K562 (cell line): Measurements from ENCODE around the gene NR1D2. TPM values are rescaled to one million over a fixed set of nuclear protein-coding genes. Genes with fewer than 3 reads are reported as not detected.

Experiments used
- ATAC-seq: fragments of 200-7000 bp; cut with Tn5 transposase; 3 replicates; pipeline ENCODE4 v1.9.1; 2020; ENCODE audit warnings: moderate library complexity
- BruUV-seq: library from RNA; stranded (reverse); fragments of 400-500 nt; replicated peaks from 2 replicates; lab custom pipeline; 2021; lab: Mats Ljungman, UMichigan
- CTCF ChIA-PET: fragments of 300-600 bp; formaldehyde crosslinking; extraction: SDS; loops from one replicate; lab custom pipeline; 2021; ENCODE audit warnings: low intra/inter-chr PET ratio; lab: Yijun Ruan, JAX
- POLR2A ChIA-PET: fragments of 300-600, 350-650 bp; sonication (Branson Sonifier 250); formaldehyde crosslinking; extraction: SDS; loops from one replicate; lab custom pipeline; 2021; ENCODE audit warnings: antibody characterized with exemption, inconsistent platforms; lab: Yijun Ruan, JAX
- DNase-seq, 4 experiments: peaks; one replicate each; pipeline versions ENCODE4 v3.0.0 to v3.0.0-alpha.2; 2011 to 2018; ENCODE audit warnings: low spot score in 3 of 4, mixed read lengths in 3 of 4; ENCODE audit errors: extremely low read depth in 1 of 4
- FAIRE-seq: peaks from 2 replicates; lab custom pipeline; 2011; peaks lifted over from hg19 to GRCh38; lab: Jason Lieb, UNC
- H2AFZ ChIP-seq: 2 replicates; pipeline ENCODE4 v1.6.0; 2011; ENCODE audit warnings: low read depth, low read length, control low read depth, inconsistent platforms
- H3K27ac ChIP-seq: fragments of 200-600 bp; 3 replicates; pipeline ENCODE4 v1.8.0; 2011; ENCODE audit warnings: low read depth, mild to moderate bottlenecking, control low read depth, inconsistent platforms, low read length, moderate library complexity, mixed read lengths; ENCODE audit errors: extremely low read depth
- H3K27me3 ChIP-seq, 2 experiments: fragments of 300-600 bp in 1 of 2; 2 replicates in 1 of 2; 3 replicates in 1 of 2; pipeline versions ENCODE4 v1.6.0 to v1.8.0; 2011; ENCODE audit warnings: inconsistent platforms in 2 of 2, low read length in 2 of 2, mild to moderate bottlenecking in 1 of 2, mixed read lengths in 1 of 2, moderate library complexity in 1 of 2; ENCODE audit not compliant: control insufficient read depth in 2 of 2, insufficient read depth in 2 of 2
- H3K36me3 ChIP-seq: fragments of 300-600 bp; 3 replicates; pipeline ENCODE4 v1.8.0; 2011; ENCODE audit warnings: mild to moderate bottlenecking, low read length, inconsistent platforms; ENCODE audit not compliant: control insufficient read depth, insufficient read depth
- H3K4me1 ChIP-seq, 2 experiments: fragments of 200-600 bp in 1 of 2; replicated peaks in 1 of 2; 2 replicates in 1 of 2; 3 replicates in 1 of 2; pipeline versions ENCODE4 v1.5.1 to v1.8.0; 2011; ENCODE audit warnings: inconsistent platforms in 2 of 2, low read length in 2 of 2, mild to moderate bottlenecking in 1 of 2, mixed read lengths in 1 of 2, moderate library complexity in 1 of 2; ENCODE audit not compliant: control insufficient read depth in 2 of 2, insufficient read depth in 2 of 2
- H3K4me2 ChIP-seq: 2 replicates; pipeline ENCODE4 v1.6.1; 2011; ENCODE audit warnings: low read length, control low read depth, inconsistent platforms, mixed read lengths; ENCODE audit not compliant: insufficient read depth
- H3K4me3 ChIP-seq: fragments of 200-600 bp; sonication (generic), shearing (Covaris generic); 2 replicates; pipeline ENCODE4 v1.5.1; 2016; ENCODE audit warnings: control low read depth, inconsistent platforms
- H3K79me2 ChIP-seq: fragments of 200-600 bp; 3 replicates; pipeline ENCODE4 v1.8.0; 2011; ENCODE audit warnings: low read length, inconsistent platforms; ENCODE audit not compliant: control insufficient read depth, insufficient read depth
- H3K9ac ChIP-seq, 2 experiments: 2 replicates each; pipeline versions ENCODE4 v1.6.0 to v1.6.1; 2011; ENCODE audit warnings: low read depth in 2 of 2, low read length in 2 of 2, control low read depth in 1 of 2, inconsistent platforms in 1 of 2, mild to moderate bottlenecking in 1 of 2, mixed read lengths in 1 of 2; ENCODE audit not compliant: insufficient read depth in 1 of 2
- H3K9me1 ChIP-seq: one replicate; pipeline ENCODE4 v1.6.0; 2011; ENCODE audit warnings: inconsistent platforms, mild to moderate bottlenecking, low read length, moderate library complexity; ENCODE audit not compliant: control insufficient read depth, insufficient read depth
- H3K9me3 ChIP-seq: replicated peaks from 2 replicates; pipeline ENCODE4 v1.5.1; 2011; ENCODE audit warnings: low read depth, low read length, inconsistent platforms; ENCODE audit not compliant: control insufficient read depth, insufficient read depth
- H4K20me1 ChIP-seq: replicated peaks from 2 replicates; pipeline ENCODE4 v1.6.1; 2011; ENCODE audit warnings: low read length, inconsistent platforms, mixed read lengths; ENCODE audit not compliant: control insufficient read depth, insufficient read depth
- CTBP1 ChIP-seq: fragments of 450-650 bp; IDR thresholded peaks from 2 replicates; pipeline ENCODE4 v1.6.1; 2016; ENCODE audit warnings: borderline replicate concordance
- ZEB2 ChIP-seq: fragments of 450-650 bp; IDR thresholded peaks from 2 replicates; pipeline ENCODE4 v1.6.1; 2016
- ZNF165 ChIP-seq: fragments of 250-450 bp; sonication (Bioruptor Pico); IDR thresholded peaks from 2 replicates; pipeline ENCODE4 v1.4.0; 2020; ENCODE audit warnings: borderline replicate concordance
- WGBS: fragments of 100-300 bp; shearing (Covaris generic); methylation state at CpG from one replicate; pipeline ENCODE4 v1.1.6; 2016; ENCODE audit warnings: low coverage, mixed read lengths; ENCODE audit not compliant: insufficient coverage; ENCODE audit errors: missing lambda C conversion rate; 5-methylcytosine and 5-hydroxymethylcytosine counted together
- in situ Hi-C: fragments of 300-500 bp; cut with MboI; formaldehyde crosslinking; loops from 4 replicates; pipeline ENCODE4 v1.15.0; 2018; ENCODE audit warnings: inconsistent platforms, mixed read lengths
- intact Hi-C: fragments of 100-400 bp; cut with micrococcal nuclease; formaldehyde crosslinking; loops from 2 replicates; pipeline ENCODE4 v1.14.2; 2022
- polyA plus RNA-seq, 8 experiments: library from polyadenylated mRNA; depleted of rRNA in 4 of 8; stranded (reverse) in 5 of 8; unstranded in 3 of 8; fragments of >200 nt; fragmentation: Nextera tagmentation in 2 of 8; fragmentation: Illumina TruSeq in 1 of 8; extraction: Ambion mirVana in 2 of 8; extraction: Trizol in 1 of 8; gene quantifications; 2 replicates each; pipeline versions ENCODE4 v1.2.1 to v1.2.3, GENCODE V29; 2011 to 2014; ENCODE audit warnings: inconsistent platforms in 1 of 8, missing spikeins in 1 of 8
- total RNA-seq, 7 experiments: library from RNA; depleted of rRNA in 6 of 7; stranded (reverse); fragments of >200 nt in 6 of 7; fragmentation: Illumina TruSeq in 2 of 7; extraction: Trizol in 2 of 7; gene quantifications; 2 replicates each; pipeline versions ENCODE4 v1.2.1 to v1.2.3, GENCODE V29; 2011 to 2021; ENCODE audit warnings: low replicate concordance in 1 of 7
- TF ChIP-seq, protein P1 (sequence below): sonication (generic); formaldehyde crosslinking; IDR thresholded peaks from 2 replicates; pipeline ENCODE4 v1.9.0; 2022; ENCODE audit warnings: mild to moderate bottlenecking, missing genetic modification reagents
- TF ChIP-seq, protein P2 (sequence below): fragments of 450-650 bp; IDR thresholded peaks from 2 replicates; pipeline ENCODE4 v1.6.1; 2014; ENCODE audit warnings: low read depth, mild to moderate bottlenecking, moderate library complexity, borderline replicate concordance

NR1D2 gene
- total and polyA plus RNA-seq, 9 of the 15 experiments (the other 6 are each of a cell fraction or from before 2014, with no cell fraction given) = 1.2 to 5.5 (median 2.9) TPM

DNA sequence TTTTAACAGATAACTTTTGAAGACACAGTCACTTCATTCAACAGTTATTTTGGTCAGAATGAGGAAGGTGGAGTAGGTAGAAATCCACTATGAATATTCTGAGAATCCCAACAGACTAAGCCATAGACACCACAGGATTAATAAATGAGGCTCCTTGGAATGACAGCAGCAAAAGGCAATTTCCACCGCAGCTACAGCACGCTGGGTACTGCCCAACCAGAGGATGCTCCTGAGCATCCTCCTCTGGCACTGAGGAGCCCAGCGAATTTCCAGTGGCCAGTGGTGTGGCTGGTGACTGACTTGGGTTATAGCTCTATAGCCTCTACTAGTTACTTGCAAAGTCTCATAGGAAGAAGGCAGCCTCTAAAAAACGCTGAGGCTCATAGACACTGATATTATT, 3.6 kb upstream of the NR1D2 start:
- no peaks in the 10 kb centered on the region for H3K9me3 ChIP-seq
- intact Hi-C loops (loop anchor here (10.0 kb wide), 1 partner anchor 137 kb away; the partner anchor contains the start of gene UBE2E1), in situ Hi-C loops (no loop called here)
- no peaks in the 10 kb centered on the region for H3K27me3 ChIP-seq
- no TSS peak for BruUV-seq
- peak overlapping the region; percentile 81 for H2AFZ ChIP-seq
- H3K4me3 ChIP-seq = no peak overlapping the region
- TF ChIP-seq, protein P1, sequence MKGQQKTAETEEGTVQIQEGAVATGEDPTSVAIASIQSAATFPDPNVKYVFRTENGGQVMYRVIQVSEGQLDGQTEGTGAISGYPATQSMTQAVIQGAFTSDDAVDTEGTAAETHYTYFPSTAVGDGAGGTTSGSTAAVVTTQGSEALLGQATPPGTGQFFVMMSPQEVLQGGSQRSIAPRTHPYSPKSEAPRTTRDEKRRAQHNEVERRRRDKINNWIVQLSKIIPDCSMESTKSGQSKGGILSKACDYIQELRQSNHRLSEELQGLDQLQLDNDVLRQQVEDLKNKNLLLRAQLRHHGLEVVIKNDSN (CRISPR knock-in tag) = no peak
- TF ChIP-seq ZNF165 (CRISPR knock-in tag) (no peak), CTBP1 (no peak), ZEB2 (no peak)
- TF ChIP-seq, protein P2, sequence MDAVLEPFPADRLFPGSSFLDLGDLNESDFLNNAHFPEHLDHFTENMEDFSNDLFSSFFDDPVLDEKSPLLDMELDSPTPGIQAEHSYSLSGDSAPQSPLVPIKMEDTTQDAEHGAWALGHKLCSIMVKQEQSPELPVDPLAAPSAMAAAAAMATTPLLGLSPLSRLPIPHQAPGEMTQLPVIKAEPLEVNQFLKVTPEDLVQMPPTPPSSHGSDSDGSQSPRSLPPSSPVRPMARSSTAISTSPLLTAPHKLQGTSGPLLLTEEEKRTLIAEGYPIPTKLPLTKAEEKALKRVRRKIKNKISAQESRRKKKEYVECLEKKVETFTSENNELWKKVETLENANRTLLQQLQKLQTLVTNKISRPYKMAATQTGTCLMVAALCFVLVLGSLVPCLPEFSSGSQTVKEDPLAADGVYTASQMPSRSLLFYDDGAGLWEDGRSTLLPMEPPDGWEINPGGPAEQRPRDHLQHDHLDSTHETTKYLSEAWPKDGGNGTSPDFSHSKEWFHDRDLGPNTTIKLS = 0 out of 2 replicates have a peak, but pooled peaks have one; percentile 1
- H3K9ac ChIP-seq = peak overlapping the region in 1 of 2 experiments; percentile 34; a peak in 2 of 4 replicates
- FAIRE-seq = no peak
- ATAC-seq = no peak
- CTCF ChIA-PET = no interaction called here
- peak overlapping the region; percentile 13; the same call in 1 of the 2 replicates for H3K4me2 ChIP-seq
- DNase-seq = no peak
- no peaks in the 10 kb centered on the region for H3K79me2 ChIP-seq
- H4K20me1 ChIP-seq = no peaks in the 10 kb centered on the region
- H3K36me3 ChIP-seq = no peaks in the 10 kb centered on the region
- peaks cover 15 to 29% of the 10 kb centered on the region in 2 experiments for H3K4me1 ChIP-seq
- no peaks in the 10 kb centered on the region for H3K9me1 ChIP-seq
- H3K27ac ChIP-seq = peak overlapping the region; percentile 52
- POLR2A ChIA-PET = interaction anchor here (1.2 to 11.6 kb wide), 2 partner anchors 17 to 22 kb away, joined by 3 to 165 read pairs; partner anchors contain the start of genes NKIRAS1 and RPL15
- 69% methylated on average over 4 of the region's 4 CpGs for WGBS
